Uterus (tissue), 2 donors: ENCODE results near the gene CPEB2.

Experiments used
- CTCF ChIP-seq, 4 experiments: fragments of 200-600 bp in 2 of 4; fragments of 450-650 bp in 2 of 4; sonication (generic) in 2 of 4; IDR thresholded peaks; one replicate each; pipeline ENCODE4 v1.5.1; 2016 to 2019; ENCODE audit warnings: antibody characterized with exemption in 4 of 4, mild to moderate bottlenecking in 2 of 4, moderate library complexity in 1 of 4
- POLR2A ChIP-seq, 2 donors: fragments of 450-650 bp; IDR thresholded peaks; one replicate each; pipeline ENCODE4 v1.6.1; 2016; ENCODE audit warnings: antibody characterized with exemption in 2 of 2, mild to moderate bottlenecking in 1 of 2, moderate library complexity in 1 of 2

GRCh38 chr4:15054541-15054940 is 52.3 kb downstream of the CPEB2 start:
- TF ChIP-seq CTCF (IDR thresholded peaks at IDR 0.05) (no peak), POLR2A (IDR thresholded peaks at IDR 0.05) (no peak)
